ENCODE measurements around the gene TMEM183A.

The TMEM183A gene

DNA sequence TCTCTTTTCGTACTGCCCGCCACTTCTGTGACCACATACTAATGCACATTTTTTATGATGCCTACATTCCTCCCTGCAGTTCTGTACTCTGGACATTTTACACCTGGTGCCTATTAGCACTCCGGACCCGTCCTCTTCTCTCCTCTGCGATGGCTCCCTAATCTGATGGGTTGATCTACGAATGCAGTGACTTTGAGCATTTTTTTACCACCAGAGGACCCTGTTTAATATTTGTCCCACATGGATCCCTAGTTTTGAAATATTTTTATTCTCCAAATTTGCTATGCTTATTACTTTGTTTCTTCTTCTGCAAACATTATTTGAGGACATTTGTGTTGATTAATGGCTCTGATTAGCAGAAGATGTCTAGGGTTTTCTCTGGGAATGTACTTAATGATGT, 24.3 kb downstream of the TMEM183A start:
- DNase-seq = no peak

DNA sequence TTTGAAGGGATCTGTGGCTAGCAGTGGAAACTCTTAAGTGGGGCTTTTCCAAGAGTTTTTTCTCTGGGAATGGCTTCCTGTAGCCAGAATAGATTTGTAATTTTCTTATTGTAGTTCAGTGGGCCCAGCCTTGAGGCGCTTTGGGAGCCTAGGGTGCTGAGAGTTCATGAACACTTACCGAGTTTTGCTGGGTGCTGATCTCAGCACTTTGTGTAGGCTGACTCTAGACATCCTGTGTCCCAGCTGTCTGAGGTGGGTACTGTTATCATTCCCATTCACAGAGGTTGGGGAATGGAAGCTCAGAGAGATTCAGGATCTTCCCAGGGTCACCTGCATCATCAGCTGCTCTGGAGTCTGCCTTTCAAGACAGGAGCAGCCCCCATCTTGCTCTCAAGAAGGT, 26.1 kb downstream of the TMEM183A start:
- no peak for DNase-seq

DNA sequence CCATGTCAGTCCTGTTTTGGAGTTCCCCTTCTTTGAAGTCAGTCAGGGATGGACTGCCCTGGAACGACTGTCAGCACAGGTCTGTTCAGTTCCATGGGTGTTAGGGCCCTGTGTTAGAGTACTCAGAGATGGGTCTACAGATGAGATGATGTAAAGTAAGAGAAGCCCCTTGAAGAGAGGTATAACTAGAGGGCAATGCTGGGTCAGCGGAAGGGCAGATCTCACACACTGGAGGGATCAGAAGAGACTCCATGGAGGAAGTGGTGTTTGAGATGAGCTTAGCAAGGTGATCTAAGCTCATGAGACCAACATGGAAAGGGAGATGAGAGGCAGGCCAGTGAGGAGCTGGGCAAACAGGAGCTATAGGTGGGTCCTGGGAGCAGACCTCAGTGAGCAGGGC, 26.7 kb downstream of the TMEM183A start:
- DNase-seq = no peak

DNA sequence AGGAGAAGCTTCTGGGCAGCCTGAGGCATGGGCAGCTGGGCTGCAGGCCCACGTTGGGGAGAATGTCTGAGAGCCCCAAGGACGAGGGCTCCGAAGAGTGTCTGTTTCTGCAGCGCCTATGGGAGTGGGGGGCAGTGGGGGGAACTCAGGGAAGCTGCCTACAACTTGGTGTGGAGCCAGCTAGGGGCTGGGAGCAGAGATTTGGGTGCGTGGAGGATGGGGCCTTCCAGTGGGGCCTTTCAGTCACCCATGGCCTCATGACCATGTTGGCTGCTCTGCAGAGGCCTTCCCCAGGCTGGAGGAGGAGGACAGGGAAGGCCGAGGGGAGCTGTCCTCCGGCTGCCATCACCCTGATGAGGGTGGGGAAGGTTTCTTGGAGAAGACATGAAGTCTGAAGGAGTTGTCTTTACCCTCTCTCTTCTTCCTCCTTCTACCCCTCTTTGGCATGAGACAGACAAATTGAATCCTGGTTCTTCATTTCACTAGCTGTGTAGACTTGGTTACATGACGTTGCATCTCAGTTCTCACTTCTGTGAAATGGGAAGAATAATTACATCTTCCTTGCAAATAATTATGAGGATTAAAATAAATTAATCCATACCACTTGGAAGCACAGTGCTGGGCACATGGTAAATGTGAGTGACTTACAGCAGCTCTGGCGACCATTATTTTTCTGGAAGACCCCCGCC, 27.4 kb downstream of the TMEM183A start:
- DNase-seq = no peak

DNA sequence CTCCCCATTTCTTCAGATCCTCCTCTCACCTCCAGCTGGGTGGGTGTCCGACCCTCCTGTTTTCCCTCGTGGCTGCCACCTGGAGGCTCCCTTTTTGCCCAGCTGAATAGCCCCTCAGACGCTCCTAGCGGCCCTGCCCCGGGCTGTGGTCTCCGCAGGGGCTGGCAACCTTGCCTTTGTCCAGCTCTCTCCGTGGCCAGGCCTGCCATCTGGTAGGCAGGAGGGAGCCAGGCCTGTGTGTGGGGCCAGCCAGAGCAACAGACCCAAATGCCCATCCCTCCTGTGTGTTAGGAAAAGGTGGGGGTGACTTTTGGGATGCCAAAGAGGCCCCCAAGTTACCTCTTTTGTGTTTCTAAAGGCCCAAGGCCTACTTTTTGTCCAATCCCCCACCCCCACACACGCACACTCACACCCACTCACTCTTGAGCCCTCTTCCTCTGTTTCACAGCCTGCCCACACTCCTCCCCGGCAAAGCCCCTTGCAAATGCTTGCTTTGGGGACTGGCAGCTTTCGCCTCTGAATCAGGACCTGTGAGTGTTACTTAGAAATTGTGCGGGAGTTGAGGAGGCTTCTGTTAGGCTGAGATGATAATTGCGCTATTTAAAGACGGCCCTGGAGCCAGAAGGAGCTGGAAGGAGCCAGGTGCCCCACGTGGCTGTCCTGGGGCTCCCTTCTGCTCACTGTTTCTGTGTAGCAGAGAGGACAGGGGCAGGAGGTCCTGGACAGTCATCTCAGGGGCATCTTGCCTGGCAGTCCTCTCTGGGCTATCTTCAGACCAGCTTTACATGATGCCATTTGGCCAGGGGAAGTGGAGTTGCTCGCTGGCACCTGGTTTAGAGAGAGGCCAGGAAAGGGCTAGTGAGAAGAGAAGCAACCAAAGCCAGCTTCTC, 28.2 kb downstream of the TMEM183A start:
- no peak for DNase-seq

DNA sequence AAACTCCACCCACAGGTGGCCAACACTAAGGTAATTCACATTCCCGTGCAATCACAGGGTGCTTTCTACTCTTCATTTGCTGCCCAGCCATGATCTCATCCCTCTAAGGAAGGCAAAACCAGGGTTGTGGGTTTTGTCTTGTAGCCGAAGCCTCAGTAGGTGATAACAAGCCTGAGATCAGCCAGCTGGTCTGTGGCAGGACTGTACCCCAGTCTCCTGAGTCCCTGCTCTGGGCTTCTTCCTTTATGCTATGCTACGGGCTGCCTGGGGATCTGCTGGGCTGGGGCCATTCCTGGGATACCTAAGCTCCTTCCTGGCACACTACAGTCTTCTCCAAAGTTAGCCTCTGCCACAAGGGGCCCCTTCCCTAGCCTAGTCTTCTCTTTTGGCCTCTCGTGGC, 29.0 kb downstream of the TMEM183A start:
- peak; percentile 32 for DNase-seq

DNA sequence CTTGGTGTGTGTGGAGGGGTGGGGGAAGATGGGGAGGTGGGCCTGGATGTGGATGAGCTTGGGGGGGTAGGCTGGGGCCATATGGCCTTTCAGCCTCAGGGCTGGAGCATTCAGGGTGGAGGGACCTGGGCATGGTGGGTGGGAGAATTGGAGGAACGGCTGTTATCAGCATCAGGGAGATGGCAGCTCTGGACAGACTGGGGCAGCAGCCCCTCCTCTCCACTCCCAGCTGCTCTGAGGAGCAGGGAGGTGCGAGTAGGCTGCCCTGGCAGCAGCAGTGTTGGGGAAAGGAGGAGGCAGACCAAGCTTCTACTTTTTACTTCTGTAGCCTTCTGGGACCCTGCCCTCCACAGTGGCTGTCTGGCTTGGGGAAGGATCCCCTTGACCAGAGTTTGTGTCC, 29.4 kb downstream of the TMEM183A start:
- DNase-seq = no peak

DNA sequence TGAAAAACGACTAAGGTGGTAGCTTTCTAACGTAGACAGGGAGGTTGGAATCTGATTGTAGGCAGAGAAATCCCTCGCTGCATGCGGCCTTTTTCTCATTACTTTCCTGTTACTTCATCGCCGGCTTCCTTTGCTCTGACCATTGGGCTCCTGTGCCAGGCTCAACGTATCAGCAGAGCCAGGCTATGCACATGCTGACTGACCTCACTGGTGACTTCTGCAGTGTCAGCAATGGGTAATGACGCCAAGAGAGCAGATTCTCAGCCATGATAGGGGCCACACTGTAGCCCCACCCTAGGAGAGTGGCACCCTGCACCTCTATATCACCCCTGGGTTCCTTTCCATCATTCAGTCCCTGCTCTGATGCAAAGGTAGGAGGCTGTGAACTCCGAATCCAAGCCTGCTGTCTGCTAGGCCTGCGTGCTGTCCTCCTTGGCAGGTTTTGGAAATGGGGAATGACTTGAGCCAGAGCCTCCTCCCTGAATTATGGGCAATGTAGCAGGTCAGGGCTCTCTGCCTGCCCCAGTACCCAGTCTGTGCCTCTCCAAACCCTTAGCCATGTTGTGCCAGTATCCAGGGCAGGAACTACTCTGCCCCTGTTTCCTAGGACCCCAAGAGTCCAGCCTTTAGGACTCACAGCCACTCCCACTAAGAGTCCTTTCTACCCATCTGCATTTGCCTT, 30.5 kb downstream of the TMEM183A start:
- no peak for DNase-seq

DNA sequence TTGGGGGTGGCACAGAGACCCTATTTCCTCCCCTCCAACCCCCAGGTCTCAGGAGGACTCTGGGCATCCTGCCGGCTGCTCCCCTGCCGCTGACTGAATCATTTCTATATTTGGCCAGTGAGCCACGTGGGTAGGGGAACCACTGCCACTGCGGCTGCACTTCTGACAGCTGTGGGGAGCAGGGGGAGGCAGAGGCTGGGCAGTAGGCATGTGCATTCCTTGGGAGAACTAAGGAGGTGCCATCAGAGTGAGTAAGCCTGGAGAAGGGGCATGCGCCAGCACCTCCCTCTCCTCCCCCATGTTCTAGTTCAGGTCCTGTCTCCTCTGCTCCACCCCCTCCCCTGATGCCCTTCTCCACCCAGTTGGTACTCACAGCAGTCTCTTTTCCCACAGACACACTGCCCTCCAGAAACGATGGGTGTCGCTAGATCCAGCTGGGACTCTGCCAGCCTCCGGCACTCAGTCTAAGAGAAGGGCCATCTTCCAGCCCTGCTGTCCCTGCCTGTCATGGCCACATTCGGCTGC, 31.1 kb downstream of the TMEM183A start:
- peak; percentile 55 for DNase-seq

DNA sequence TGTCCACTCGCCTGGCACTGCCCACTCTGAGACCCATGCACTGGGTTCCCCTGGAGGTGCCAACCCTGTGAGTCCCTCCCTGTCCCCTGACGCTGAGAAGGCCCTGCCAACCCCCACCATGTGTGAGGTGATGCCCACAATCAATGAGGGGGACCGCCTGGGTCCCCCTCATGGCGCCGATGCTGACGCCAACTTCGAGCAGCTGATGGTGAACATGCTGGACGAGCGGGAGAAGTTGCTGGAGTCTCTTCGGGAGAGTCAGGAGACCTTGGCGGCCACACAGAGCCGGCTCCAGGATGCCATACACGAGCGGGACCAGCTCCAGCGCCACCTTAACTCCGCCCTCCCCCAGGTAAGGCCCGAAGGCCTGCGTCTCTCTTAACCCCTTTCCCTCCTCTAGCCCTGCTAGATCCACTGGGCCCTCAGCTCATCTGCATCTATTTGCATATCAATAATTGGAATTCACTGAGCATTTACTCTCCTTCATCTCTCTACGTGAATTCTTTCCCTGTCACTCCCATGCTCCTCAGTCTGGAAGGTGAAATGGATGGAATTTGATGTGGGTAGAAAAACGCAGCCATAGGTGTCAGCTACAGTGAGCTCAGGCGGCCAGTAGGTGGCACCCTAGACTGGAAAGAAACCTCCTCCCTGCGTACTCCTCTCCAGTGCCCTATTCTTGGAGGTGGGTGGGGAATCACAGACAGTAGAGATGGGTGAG, 31.9 kb downstream of the TMEM183A start:
- DNase-seq = peak; percentile 73

DNA sequence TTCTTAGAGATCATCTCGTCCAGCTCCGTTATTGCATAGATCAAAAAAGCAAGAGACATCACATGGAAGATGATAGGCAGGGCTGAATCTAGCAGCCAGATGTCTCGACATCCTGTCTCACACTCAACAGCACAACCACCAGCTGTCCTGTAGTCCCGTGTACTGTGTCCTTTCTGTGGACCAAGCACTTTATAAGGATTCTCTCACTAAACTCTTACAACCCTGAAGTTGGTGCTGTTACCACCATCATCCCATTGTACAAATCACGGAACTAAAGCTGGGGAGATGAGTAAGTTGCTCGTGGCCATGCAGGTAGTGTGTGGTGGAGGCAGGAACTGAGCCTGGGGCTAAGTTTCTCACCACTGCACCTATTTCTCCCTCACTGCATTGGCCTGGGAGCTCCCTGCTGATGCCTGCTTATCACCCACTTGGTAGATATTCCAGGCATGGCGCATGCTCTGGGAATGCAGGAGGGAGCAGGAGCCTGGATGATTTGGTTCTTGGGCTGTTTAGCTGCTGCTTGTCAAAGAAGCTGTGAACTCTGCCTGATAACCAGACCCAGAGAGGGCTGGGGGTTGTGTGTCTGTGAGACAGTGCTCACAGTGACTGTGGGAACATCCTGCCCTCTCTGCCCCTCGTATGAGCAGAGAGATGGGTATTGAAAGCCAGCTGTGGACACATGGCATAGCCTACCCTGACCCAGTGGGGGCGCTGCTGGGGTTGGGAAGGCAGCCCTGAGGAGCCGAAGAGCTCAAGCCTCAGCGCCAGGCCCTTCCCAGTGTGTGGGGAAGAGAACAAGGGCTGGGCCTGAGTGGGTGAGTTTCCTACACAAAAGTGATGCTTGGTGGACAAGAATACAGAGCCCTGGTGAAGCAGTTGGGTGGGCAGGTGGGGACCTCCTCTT, 32.7 kb downstream of the TMEM183A start:
- DNase-seq = no peak

DNA sequence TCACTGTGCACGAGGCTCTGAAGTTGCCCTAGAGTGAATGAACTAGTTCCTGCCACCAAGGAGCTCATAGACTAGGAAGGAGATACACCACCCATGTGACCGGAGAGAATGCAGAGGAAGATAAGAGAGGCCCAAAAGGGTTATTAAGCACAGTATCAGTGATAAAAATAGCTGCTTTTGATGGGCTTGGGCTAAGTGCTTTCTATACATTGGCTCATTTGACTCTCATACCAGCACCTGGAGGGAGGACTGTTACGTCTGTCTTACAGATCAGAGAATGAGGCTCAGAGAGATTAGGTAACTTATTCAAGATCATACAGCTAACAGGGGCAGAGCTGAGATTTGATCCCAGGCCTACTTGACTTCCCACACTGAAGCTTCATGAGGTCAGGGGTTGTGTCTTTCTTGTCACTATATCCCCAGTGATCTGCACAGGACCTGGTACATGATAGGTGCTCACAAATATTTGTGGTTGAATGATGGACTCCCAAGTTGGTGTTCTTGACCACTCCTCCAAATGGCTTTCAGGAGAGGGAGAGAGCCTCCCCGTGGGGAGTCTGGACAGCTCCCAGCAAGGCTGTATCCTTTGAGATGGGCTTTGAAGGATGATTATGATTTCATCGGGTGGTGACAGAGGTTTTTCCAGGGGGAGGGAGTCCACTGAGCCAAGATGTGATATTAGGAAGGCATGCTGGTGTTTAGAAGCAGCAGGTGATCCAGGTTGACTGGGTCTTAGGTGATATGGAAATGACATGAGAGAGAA, 33.5 kb downstream of the TMEM183A start:
- peak; percentile 25 for DNase-seq

DNA sequence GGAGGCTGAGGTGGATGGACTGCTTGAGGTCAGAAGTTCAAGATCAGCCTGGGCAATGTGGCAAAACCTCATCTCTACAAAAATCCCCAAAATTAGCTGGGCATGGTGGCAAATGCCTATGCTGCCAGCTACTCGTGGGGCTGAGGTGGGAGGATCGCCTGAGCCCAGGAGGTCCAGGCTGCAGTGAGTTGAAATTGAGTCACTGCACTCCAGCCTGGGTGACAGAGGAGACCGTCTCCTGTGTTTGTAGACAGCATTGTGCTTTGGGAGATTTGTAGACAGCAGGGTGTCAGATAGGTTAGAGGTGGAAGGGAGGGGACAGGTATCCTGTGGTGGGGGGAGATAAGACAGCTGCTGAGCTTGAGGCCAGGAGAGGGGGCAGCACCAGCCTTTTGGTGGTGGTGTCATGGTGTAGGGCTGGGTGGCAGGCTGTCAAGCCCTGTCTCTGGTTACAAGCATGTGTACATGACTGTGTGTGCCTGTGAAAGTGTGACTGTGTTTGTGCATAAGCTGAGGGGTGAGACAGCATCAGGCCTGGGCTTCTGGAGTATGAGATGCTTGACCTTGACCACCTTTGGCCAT, 34.3 kb downstream of the TMEM183A start:
- DNase-seq = no peak

DNA sequence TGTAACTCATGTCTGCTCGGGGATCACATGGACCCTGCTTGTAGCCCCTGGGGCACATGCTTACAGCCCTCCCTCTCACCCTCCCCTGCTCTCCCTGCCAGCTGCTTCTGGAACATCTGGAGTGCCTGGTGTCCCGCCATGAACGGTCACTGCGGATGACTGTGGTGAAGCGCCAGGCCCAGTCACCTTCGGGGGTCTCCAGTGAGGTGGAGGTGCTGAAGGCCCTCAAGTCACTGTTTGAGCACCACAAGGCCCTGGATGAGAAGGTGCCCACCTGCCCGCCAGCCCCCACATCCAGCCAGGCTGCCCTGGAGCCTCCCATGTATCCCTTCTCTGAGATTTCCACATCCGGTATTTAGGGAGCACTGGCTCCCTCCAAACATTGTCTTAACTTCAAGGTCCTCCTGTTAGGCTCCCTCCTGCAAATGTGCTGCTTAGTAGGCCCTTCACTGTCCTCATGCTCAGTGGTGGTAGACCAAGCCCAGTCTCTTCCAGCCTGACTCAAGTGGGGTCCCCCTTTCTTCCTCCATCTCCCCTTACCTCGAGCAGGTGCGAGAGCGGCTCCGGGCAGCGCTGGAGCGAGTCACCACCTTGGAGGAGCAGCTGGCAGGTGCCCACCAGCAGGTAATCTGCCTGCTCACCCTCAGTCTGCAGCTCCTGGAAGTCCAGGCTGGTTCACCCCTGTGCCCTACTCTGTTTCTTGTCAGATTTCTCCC, 36.8 kb downstream of the TMEM183A start:
- DNase-seq = no peak

DNA sequence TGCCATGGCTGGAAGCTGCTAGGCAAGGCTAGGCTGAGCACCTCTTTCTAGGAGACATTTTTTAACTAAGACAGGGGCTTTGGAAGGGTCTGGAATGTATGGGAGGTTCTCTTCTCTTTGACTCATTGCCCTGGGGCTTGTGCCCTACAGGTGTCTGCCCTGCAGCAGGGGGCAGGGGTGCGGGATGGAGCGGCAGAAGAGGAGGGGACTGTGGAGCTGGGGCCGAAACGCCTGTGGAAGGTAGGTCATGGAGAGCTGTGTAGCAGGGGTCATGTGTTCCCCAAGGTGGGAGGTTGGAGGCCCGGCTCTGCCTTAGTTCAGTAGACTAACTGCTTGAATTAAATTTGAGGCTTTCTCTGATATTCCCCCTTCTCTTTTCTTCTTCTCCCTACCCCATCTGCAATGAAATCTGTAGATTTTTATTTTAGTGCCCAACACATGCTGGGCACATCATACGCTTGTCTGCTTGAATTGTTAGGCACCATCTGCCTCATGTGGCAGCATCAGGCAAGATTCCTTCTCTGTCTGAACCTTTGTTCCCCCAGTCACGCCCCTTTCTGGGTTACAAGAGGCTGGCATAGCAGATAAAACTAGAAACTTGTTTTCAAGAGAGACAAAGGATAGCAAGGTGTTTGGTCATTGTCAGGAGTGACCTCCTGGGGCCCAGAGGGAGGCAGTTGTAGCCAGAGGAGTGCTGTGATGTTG, 37.5 kb downstream of the TMEM183A start:
- no peak for DNase-seq

DNA sequence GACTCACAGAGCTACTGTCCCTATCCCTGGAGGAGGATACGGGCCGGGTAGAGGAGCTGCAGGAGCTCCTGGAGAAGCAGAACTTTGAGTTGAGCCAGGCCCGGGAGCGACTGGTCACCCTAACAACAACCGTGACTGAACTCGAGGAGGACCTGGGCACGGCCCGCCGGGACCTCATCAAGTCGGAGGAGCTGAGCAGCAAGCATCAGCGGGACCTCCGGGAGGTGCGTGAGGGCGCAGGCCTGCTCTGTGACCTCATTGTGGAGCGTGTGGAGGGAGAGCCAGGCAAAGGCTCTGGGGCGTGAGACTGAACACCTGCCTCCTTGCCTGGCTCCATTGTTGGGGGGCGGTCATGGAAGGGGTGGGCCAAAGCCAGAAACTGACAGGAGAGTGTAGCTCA, 38.2 kb downstream of the TMEM183A start:
- DNase-seq = no peak

DNA sequence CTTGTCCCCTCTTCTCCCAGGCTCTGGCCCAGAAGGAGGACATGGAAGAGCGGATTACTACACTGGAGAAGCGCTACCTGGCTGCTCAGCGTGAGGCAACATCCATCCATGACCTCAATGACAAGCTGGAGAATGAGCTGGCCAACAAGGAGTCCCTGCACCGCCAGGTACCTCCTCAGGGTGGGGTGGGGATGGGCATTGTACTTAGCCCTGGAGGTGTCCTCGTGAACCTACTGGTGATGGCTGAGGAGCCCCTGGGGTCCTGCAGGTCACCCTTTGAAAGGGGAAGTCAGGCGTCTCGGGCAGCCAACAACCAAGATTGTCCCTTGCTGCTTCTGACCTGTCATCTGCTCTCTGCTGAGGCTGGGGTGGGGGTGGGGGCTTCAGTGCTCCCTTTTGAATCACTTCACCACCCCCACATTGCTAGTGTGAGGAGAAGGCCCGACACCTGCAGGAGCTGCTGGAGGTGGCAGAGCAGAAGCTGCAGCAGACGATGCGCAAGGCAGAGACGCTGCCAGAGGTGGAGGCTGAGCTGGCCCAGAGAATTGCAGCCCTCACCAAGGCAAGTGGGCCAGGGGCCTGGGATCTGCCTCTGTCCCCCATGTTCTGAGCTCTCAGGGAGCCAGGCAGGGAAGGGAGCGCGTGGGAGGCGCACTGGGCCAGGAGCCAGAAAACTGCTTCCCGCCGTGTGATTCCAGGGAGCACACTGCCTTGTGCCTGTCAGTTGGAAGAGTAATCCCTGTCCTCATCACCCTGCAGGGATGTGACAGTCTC, 38.8 kb downstream of the TMEM183A start:
- no peak for DNase-seq

DNA sequence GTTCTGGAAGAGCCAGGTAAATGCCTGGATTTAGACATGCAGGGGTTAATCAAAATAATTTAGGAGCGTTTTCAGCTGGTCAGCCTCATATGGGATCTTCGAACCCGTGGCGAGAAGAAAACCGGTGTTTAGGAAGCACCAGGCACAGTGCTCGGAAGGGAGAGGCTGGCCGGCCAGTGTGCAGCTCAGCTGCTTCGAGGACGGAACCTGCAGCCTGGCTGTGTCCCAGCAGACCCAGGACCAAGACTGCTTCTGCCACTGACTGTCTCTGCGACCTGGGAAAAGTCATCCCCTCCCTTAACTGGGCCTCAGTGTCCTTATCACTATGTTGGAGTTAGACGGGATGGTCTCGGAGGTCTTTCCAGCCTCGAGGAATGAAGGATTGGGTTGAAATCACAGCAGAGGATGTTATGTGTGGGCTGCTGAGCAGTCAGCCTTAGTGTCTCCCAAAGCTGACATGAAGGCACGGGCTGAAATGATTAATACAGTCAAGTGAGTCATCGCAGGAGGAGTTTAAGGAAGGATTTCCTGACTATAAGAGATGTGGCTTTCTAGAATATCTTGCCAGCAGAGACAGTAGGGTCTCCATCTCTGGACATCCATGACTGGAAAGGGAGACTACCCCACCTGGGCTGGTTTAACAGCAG, 39.9 kb downstream of the TMEM183A start:
- peak; percentile 87 for DNase-seq
